Measurements from ENCODE around the gene OLFM4.

OLFM4 gene

GRCh38 chr13:53014495-53015443, 13.8 kb upstream of the OLFM4 start:
- DNase-seq: no peak

- no peak for DNase-seq
Observed at GRCh38 chr13:53015971-53016370, 12.6 kb upstream of the OLFM4 start.

DNA sequence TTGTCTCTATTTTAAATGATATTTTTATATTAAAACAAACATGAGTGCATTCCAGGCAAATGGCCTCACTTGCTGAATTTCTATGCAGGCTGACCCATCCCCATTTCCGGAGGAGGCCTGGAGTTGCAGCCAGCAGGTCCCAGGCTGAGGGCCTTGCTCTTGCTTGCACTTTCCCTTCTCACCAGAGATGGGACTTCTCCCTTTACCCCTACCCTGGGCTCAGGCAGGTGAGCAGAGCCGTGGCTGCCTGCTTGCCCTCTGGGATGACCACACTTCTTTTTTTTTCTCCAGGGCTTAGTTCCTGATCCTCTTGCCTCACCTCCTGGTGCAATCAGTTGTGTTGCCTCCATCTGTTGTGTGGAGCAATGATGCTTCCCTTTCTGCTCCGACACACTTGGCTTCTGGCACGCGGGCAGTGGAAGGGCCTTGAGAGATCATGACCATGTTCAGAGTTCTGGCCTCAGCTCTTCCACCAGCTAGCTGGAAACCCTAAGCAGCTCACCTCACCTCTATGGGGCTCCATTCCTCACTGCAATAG, 11.1 kb upstream of the OLFM4 start:
- DNase-seq: no peak

DNA sequence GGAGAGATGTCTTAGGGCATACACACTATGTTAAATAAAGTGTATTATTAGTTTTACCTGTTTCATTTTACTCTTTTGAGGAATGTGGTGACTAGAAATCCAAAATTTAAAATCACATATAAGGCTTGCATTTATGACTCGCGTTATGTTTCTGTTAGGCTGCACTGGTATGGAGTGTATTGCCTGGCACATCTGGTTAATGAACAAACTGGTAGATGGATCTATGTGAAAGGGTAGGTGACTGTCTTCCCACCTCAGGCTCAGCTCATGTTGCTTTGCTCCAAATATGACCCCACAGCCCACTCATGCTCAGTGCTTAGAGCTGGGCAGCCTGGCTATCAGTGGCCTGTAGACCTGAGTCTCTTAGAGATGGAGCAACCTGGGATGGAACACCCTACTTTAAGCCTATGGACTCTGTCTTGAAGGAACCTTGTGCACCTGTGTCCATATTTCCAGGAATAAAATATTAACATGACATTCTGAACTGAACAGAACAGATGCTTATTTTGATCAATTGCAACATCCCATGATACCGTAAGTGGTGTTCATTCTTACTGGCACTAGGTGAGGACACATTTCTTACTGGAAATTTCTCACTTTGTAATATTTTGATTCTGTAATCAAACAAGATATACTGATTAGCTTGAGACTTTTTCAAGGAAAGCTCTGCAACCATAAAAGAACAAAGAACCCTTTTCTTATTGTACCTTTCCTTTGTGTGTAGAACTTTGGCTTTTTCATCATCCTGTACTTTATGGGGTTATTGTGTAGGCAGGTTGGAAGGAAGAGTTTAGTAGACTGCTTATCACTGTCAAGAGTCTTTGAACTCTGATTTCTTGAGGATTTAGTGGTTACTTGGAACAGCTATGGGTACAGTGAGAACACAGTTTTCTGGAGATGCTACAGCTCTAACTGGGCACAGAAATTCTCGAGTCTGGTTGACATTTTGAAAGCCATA, 9.6 kb upstream of the OLFM4 start:
- no peak for DNase-seq

- DNase-seq: no peak
Observed at GRCh38 chr13:53020764-53021335, 7.8 kb upstream of the OLFM4 start.

- DNase-seq: no peak
Observed at GRCh38 chr13:53023246-53023645, 5.4 kb upstream of the OLFM4 start.

GRCh38 chr13:53028063-53028462, 550 bp upstream of the OLFM4 start:
- no peak for DNase-seq

- DNase-seq: no peak
Observed at GRCh38 chr13:53032849-53033248, 4.2 kb downstream of the OLFM4 start.

- DNase-seq: no peak
Observed at GRCh38 chr13:53038993-53039392, 10.4 kb downstream of the OLFM4 start.

- DNase-seq: no peak
Observed at GRCh38 chr13:53041968-53042516, 13.4 kb downstream of the OLFM4 start.

- no peak for DNase-seq
Observed at GRCh38 chr13:53042877-53043276, 14.3 kb downstream of the OLFM4 start.

DNA sequence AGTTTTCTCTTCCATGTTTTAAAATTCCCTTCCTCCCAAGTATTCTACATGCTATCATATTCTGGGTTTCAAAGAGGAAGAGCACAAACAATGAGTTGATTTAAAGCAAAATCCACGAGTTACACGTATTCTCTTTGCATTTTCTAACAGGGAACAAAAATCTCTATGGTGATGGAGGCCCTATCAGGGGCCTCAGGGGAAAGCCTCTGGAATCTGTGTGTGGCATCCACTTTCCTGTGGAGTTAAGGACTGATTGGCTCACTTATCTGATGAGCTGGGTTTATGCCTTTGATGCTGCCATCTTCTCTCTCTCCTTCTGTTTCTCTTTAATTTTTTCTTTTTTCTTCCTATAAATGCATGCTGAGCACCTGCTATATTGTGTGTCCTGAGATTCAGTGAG, 14.8 kb downstream of the OLFM4 start:
- DNase-seq: no peak

DNA sequence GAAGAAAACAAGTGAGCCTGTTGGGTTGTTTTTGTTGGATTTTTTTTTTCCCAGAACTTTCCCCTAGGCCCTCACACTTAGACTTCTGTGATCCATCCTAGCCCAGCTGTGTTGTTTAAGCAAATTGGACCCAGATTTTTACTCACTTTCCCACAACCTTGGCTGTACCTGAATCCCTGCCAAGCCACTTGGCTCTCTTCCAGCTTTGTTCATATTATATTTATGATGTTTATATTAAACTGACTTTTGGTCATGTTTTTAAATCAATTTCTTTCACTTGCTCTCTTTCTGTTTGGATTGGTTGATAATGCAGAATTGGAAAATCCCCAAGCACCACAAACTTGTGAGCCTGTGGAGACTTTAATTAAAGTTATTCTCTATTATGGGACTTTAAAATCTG, 16.6 kb downstream of the OLFM4 start:
- DNase-seq: peak; percentile 8

GRCh38 chr13:53048880-53049279, 20.3 kb downstream of the OLFM4 start:
- no peak for DNase-seq

DNA sequence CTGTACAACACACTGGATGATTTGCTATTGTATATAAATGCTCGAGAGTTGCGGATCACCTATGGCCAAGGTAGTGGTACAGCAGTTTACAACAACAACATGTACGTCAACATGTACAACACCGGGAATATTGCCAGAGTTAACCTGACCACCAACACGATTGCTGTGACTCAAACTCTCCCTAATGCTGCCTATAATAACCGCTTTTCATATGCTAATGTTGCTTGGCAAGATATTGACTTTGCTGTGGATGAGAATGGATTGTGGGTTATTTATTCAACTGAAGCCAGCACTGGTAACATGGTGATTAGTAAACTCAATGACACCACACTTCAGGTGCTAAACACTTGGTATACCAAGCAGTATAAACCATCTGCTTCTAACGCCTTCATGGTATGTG, 21.5 kb downstream of the OLFM4 start:
- DNase-seq: no peak

- peak; percentile 27 for DNase-seq
Observed at GRCh38 chr13:53052675-53053074, 24.1 kb downstream of the OLFM4 start.

- no peak for DNase-seq
Observed at GRCh38 chr13:53054569-53054968, 26.0 kb downstream of the OLFM4 start.

DNA sequence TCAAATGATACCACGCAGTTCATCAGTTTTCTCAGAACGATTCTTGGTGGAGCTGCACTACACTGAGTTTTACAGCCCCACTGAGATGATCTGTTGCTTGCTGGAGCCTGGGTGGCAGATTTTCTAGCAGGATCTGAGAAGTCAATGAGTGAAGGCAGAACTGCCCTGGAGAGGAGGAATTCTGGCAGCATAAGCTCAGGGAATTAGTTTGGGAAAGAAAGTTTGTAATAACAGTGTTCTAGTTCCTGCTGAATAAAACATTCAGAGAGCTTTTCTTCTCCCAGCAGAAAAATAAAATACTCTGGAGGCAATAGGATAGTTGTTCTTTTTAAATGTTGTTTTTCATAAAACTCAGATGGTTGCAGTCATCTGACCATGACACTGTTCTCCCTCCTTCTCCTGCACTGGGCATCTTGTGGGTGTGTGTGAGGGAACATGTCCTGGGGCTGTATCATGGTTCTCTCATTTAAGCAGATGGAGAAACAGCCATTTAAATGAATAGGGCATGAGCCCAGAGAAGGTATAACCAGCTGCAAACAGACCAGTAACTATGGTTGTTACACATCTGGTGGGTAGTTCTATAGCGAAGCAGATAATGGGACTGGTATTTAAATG, 29.6 kb downstream of the OLFM4 start:
- no peak for DNase-seq

GRCh38 chr13:53060840-53061490, 32.4 kb downstream of the OLFM4 start:
- DNase-seq: no peak

GRCh38 chr13:53064731-53065130, 36.1 kb downstream of the OLFM4 start:
- DNase-seq: peak; percentile 26

- DNase-seq: no peak
Observed at GRCh38 chr13:53066411-53066810, 37.8 kb downstream of the OLFM4 start.
